Fibroblast of mammary gland (primary cell): ENCODE results near the gene SNAPC3.
A peak's percentile ranks its signal among the peaks of the same experiment; 100 is the strongest.
"Not testable (repeated sequence)": the region's sequence is repeated elsewhere in the genome, so short reads cannot be mapped to it uniquely, and the experiment has no call there.

Source experiments
- DNase-seq: peaks from one replicate; pipeline ENCODE4 v3.0.0-alpha.2; 2010; ENCODE audit warnings: low read depth
- H3K4me3 ChIP-seq: 2 replicates; pipeline ENCODE4 v1.5.1; 2011; ENCODE audit warnings: low read depth, mild to moderate bottlenecking, low read length, moderate library complexity; ENCODE audit not compliant: control insufficient read depth
- TF ChIP-seq, protein P1 (sequence below): conservative IDR thresholded peaks from 2 replicates; pipeline ENCODE4 v1.5.1; 2011; ENCODE audit warnings: low read depth, low read length, inconsistent platforms; ENCODE audit not compliant: control insufficient read depth, insufficient read depth

Gene SNAPC3

DNA sequence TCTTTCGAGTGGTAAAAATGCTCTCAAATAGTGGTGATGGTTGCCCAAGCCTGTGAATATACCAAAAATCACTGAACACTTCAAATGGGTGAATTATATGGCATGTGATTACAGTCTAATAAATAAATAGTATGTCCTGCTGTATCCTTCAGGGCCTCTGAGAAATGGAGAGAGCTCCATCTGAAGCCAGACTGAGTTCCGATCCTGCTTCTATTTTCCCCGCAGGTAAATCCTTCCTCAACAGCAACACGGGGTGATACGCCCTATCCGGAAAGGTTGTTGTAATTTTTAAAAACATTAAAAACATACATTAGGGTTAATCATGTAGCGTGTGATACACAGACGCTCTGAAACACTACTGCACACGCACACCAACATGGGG, 695 bp upstream of the SNAPC3 start:
- DNase-seq: no peak
- peak overlapping the region; percentile 98 for H3K4me3 ChIP-seq
- TF ChIP-seq, protein P1, sequence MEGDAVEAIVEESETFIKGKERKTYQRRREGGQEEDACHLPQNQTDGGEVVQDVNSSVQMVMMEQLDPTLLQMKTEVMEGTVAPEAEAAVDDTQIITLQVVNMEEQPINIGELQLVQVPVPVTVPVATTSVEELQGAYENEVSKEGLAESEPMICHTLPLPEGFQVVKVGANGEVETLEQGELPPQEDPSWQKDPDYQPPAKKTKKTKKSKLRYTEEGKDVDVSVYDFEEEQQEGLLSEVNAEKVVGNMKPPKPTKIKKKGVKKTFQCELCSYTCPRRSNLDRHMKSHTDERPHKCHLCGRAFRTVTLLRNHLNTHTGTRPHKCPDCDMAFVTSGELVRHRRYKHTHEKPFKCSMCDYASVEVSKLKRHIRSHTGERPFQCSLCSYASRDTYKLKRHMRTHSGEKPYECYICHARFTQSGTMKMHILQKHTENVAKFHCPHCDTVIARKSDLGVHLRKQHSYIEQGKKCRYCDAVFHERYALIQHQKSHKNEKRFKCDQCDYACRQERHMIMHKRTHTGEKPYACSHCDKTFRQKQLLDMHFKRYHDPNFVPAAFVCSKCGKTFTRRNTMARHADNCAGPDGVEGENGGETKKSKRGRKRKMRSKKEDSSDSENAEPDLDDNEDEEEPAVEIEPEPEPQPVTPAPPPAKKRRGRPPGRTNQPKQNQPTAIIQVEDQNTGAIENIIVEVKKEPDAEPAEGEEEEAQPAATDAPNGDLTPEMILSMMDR: no peak

DNA sequence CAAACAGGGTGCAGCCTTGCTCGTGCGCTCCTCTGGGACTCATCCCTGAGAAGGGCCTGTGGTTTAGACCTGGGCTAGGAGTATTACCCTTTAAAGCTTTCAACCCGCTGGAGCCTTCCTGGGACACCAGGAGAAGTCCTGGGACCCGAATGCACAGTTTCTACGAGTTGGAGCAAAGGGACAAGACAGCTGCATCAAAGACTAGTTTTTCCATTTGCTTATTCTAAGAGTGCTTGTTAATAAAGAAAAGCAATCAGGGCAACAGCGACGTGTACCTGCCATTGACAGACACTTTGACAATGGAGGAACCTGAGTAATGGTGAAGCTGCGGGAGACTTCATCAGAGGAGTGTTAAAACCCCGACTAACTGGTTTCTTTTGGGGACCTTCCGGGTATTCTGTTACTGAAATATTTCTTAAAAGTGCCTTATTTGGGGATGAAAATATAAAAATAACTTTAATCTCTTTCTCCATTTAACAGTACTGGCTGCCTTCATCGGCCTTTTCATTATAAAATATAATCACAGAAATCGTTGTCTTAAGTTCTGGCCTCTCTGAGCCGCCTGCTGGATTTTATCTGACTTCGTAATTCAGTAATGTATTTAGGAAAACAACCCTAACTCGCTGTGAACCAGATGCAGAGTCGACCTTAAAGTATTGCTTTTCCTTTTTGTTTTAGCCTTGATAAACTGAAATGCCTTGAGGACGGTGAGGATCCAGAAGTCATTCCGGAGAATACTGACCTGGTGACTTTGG, 732 bp downstream of the SNAPC3 start:
- peak; percentile 46 for DNase-seq
- H3K4me3 ChIP-seq: peak overlapping the region; percentile 98
- TF ChIP-seq, protein P1: peak; percentile 25

DNA sequence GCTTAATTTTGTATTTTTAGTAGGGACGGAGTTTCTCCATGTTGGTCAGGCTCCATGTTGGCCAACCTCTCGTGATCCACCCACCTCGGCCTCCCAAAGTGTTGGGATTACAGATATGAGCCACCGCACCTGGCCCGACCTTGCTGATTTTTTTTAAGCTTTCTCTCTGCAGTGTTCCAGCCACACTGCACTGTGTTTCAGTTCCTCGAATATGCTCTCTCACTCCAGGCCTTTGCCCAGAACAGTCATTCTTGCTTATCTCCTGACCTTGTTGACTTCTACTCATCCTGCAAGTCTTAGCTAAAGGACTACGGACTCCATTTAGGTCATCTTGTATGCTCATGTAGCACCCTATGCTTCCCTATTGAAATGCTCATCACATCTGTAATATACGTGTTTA, 3.3 kb downstream of the SNAPC3 start:
- TF ChIP-seq, protein P1: no peak
- DNase-seq: no peak
- H3K4me3 ChIP-seq: no peak overlapping the region

DNA sequence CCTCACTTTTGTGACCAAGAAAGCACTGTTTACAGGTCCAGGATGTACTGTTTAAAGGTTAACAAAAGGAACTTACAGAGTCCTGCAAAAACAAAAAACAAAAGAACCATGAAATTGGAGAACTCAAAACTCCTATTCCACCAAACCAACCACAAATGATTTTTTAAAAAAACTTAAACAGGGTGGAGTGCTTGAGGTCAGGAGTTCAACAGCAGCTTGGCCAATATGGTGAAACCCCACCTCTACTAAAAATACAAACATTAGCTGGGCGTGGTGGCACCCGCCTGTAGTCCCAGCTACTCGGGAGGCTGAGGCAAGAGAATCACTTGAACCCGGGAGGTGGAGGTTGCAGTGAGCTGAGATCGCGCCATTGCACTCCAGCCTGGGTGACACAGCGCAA, 5.0 kb downstream of the SNAPC3 start:
- not testable (repeated sequence) for H3K4me3 ChIP-seq, DNase-seq

DNA sequence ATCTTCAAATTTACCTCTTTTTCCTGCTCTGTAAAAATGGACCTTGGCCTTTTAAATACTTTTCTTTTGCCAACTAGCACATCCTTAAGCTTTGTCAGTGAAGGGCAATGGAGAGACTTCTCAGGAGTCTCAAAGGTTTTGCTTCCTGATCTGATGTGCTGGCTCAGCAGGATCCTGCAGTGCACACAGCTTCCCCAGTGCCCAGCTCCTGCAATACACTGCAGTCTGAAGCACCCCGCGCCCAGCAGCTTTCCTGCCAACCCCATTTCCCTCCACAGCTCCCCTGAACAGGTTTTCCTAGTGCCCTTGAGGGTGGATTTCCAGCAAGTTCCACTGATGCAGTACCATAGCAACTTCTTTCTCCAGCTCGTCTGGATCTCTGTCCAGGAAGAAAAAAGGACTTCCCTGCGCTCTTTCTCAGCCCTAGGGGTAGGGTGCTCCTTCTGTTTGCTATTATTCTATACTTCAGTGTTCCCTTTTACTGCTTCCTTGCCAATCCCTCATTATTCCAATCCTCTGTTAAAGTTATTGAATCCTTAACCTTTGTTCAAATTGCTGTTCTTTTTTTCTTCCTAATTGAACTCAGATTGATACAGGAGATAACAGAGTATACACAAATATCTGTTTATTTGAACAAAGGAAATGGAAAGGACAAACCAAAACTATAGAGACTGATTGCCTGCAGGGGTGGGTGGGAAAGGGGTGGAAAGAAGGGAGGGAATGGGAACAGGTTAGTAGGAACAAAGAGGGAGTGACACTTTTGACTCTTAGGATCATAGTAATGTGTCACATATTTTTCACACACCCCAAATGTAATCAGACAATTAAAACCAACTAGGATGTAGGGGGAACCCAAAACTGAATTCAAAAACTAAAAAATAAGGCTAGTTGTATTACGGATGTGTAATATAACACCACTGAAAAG, 8.5 kb downstream of the SNAPC3 start:
- H3K4me3 ChIP-seq: no peak overlapping the region
- TF ChIP-seq, protein P1: no peak
- no peak for DNase-seq

DNA sequence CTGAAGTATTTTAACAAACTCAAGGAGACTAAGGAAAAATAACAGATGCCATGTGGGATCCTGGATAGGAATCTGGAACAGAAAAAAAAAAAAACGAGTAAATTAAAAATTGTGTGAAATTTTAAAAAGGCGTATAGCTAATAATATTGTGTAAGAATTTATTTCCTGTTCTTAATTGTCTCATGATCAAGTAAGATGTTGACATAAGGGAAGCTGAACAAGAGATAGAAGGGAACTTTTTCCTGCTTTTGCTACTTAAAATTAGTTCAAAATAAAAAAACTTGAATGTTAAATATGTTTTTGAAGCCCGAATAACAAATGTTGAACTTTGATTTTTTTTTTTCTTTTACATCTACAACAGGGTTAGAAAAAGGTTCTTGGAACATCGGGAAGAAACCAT, 10.5 kb downstream of the SNAPC3 start:
- no peak overlapping the region for H3K4me3 ChIP-seq
- no peak for DNase-seq
- TF ChIP-seq, protein P1: no peak

DNA sequence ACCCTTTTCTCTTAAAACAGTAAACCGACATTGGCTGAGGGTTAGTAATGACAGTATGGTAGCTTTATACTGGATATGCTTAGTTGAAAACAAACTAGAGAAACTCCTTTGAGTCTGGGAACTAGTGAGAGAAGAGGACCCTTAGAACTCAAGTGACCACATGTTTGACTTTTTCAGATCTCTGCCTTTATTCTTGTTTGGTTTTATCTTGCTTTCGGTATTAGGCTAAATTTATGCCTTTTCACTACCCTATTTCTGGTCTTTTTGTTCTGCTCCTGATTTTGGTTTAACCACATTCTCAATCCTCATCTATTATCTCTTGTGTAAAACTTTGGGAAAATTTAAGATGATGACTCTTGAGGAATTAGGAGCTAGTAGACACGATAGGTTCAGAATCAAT, 11.0 kb downstream of the SNAPC3 start:
- DNase-seq: no peak
- H3K4me3 ChIP-seq: no peak overlapping the region
- TF ChIP-seq, protein P1: no peak
